T-helper 2 cell (primary cell): ENCODE data around the gene SMIM44.

Experiments used
- DNase-seq, 5 experiments: peaks; one replicate each; pipeline versions ENCODE4 v3.0.0 to v3.0.0-alpha.2; 2012 to 2022

SMIM44 gene

GRCh38 chr19:3475449-3475848 is 7.8 kb downstream of the SMIM44 start:
- DNase-seq = no peak

DNA sequence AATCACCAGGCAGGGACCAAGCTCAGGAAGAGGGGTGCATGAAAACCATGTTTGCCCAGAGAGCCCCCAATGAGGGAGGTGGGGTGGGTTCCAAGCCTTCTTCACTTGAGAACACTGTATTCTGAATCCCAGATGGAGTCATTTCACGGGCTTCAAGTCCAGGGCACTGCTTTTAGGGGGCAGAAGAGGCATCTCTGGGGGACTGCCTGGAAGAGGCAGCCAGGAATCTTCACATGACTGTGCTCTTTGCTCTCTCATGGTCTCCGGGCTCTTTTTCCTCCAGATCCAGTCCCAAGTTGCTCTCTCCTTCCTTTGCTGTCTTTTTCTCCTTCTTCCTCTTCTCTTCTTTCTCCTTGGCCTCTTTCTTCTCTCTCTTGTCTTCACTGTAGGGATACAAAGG is 8.6 kb downstream of the SMIM44 start:
- DNase-seq = no peak

DNA sequence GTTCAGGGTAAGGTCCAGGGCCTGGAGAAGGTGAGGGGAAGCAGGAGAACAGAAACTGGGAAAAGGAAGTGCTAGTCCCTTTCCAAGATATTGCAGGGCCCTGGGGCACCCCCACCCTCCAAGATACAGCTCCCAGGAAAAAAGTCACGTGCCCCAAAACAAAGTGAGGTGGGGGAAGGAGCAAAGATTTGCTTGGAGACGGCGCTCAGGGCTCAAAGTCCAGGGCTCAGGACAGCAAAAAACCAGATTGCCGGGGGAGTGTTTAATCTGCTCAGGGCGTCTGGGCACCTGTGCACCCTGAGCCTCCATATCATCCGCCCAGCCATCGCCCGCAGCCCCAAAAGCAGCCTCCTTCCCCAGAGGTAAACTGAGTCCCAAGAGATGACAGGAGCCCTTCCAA is 9.2 kb downstream of the SMIM44 start:
- no peak for DNase-seq

GRCh38 chr19:3471954-3472655 is 11.1 kb downstream of the SMIM44 start:
- DNase-seq = peak in 3 of 5 experiments; percentile 18 to 22 (median 20)

DNA sequence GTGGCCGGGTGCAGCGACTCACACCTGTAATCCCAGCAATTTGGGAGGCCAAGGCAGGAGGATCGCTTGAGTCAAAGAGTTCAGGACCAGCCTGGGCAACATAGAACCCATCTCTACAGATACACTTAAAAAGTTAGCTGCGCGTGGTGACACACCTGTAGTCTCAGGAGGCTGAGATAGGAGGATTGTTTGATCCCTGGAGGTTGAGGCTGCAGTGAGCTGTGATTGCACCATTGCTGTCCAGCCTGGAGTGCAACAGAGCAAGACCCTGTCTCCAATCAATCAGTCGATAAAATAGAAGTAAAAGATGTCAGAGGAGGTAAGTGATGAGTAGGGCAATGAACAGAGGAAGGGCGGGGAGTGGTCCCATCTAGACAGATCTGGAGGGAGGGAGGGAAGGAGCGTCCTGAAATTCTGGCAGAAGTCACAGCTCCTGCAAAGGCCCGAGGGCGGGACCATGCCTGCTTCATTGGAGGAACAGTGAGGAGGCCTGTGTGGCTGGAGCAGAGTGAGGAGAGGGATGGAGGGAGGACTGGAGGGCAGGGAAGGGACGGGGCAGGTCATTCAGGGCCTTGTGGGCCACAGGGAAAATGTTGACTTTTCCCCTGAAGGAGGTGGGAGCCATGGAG is 12.6 kb downstream of the SMIM44 start:
- DNase-seq = no peak

DNA sequence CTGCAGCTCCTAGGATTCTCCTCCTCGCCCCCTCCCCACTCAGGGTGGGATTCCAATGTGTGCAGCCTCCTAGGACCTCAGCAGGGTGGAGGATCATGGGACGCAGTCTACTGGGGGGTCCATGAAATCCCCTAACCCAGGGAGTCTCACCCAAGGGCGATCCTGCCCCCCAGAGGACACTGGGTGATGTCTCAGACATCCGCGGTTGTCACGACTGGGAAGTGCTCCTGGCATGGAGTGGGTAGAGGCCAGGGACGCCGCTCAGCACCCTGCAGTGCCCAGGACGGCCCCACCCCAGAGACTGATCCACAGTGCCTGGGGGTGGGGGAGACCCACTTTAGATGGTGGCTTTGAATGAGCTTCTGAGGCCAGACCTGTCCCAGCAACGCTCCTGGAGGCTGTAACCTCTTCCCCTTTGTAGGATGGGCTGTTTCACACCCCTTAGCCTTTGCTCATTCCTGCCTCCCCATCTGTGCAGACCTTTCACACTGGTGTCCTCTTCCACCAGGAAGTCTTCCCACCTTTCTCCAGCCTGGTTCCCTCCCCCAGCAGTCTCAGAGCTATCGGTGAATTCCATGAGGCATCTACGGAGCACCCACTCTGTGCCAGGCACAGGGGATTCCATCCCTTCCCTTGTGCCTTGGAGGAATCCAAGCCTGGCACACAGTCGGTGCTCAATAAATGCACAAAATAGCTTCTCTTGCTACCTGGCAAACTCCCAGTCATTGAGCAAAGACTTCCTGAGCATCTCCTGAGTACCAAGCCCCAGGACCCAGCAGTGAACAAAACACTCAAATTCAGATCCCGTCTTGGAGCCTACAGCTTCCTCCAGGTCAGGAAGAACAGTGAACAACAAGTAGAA is 13.4 kb downstream of the SMIM44 start:
- no peak for DNase-seq

GRCh38 chr19:3468211-3468610 is 15.0 kb downstream of the SMIM44 start:
- no peak for DNase-seq

- DNase-seq = no peak
Observed at GRCh38 chr19:3467437-3468198, 15.6 kb downstream of the SMIM44 start.

DNA sequence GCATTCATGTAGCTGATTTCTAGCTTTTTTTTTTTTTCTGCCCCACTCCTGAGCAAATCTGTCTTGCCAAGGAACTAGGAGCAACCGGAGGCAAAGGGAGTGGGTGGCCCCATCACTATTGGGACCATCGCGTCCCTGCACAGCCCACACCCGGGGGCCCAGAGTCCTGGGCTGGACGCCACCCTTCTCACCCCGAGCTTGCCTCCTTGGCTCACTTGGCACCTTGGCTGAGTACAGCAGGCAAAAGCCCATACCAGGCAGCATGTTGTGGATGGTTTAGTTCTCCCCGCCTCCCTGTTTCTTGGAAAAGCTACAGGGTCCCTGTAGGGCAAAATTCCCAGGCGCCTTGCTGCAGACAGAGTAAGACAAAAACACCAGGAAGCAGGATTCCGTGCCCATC is 16.6 kb downstream of the SMIM44 start:
- DNase-seq = no peak

- no peak for DNase-seq
Observed at GRCh38 chr19:3465552-3465951, 17.7 kb downstream of the SMIM44 start.

- no peak for DNase-seq
Observed at GRCh38 chr19:3464587-3465235, 18.5 kb downstream of the SMIM44 start.

DNA sequence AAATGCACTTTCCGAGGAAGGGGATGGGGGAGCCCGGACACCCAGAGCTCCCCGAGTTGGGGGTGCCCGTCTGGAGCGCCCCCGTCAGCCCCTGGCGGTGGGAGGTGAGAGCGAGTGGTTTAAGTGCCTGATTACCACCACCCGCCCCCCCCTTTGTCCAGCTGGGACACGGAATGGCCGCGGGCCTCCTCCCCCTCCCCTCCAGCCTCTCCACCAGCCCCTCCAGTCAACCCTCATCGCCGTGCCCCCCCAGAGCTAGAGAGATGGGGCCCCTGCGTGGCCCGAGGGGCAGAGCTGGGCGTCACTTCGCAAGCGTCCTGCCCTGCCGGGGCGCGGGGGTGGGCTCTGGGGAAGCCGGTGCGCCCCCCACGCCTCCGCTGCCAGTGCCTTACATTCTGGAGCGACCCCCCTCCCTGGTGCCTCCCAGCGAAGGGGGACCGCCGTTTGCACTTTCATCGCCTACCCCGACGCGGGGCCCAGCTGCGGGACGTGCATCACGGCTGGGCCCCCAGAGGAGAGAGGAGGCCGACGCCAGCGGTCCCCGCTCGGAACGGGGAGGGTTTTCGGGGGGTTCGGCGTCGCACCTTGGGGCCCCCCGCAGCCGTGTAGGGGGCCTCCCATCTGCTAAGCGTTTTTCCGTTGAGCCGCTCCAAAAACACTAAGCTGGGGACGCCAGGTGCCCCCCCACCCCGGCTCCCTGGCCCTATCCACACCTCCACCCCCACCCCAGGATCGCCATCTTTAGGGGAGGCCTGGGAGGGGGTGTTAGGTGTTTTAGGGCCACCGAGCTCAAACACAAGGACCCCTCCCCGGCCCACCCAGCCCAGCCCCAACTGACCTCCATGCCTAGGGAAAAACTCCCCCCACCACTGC is 19.3 kb downstream of the SMIM44 start:
- no peak for DNase-seq

DNA sequence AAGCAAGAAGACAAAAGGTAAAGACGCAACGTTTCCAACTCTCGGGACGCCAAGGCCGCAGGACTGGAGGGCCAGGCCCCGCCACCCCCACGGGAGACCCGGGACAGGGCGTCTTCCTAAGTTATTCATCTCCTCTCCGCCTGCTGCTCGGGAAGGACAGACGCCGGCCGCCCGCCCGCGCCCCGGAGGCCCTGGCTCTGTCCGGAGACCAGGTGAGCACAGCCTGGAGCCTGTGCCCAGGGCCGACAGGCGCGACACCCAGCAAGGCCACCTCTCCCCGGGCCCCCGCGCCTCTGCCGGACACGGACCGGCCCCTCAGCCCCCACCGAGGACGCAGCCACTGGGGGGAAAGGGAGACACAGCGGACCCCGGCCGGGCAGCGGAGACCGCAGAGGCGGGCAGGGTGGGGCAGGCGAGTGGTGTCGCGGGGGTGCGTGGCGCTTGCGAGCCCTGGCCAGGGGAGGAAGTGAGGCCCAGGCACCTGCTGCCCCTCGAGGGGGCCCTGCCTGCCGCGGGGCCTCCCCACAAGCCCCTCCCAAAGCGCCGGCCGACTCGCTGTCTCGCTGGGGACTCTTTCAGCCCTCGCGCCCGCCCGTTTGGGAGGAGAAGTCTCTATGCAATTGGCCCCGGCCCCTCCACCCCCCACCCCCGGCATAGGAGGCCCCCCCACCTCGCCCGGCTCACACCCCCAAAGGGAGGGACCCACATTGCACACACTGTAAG is 20.1 kb downstream of the SMIM44 start:
- no peak for DNase-seq

DNA sequence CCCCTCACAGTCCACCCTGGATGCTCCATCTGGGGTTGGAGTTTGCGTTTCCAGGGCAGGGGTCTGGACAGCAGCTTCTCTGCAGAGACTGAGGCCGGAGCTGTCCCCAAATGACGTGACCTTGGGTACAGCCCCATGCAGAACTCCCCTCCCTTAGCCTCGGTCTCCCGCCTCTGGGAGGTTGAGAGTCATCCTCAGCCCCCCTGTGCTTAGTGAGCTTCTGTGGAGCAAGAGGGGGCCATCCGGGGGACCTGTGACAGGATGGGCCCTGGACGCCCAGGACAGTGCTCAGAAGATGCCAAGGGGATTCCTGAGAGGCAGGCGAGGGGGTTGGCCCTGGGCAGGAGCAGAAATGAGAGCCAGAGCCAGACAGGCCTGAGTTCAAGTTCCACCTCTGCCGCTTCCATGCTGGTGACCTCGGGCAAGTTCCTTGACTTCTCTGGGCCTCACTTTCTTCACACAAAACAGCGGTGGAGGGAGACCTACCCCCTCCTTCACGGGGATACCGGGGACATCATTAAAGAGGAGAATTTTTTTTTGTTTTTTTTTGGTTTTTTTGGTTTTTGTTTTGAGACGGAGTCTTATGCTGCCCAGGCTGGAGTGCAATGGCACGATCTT is 23.2 kb downstream of the SMIM44 start:
- DNase-seq = no peak

DNA sequence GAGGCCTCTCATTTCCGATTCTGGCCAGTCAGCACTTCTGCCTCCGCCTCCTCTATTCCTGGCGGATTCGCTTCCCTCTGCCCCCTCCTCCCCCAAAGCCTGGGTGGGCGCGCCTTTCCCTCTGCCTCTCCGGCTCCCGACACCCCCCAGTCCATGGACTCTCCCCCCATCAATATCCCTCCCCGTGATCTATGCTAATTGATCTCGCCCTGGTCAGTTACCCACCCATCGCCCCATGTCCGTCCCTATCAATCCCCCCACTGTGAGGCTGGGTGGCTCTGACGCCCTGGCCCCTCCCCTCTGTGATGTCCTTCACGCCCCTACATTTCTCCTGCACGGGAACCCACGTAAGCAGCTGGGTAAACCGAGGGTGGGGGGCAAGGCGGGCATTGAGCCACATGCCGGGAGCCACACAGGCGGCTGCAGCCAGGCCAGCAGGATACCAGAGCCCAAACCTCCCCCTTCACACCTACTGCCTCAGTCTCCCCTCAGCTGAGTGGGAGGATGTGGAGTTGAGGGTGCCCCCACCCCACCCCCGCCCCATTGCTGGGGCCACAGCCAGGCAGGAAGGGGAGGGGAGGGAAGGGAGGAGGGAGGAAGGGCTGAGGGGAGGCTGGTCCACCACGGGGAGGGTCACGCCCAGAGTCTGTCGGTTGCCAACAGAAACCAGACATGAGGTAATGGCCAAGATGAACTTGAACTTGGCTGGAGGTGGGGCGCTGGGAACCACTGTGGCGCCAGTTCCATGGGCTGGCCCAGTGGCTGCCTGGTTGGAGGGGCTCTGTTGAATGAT is 24.0 kb downstream of the SMIM44 start:
- peak in 1 of 5 experiments; percentile 14 for DNase-seq

GRCh38 chr19:3458229-3459088 is 24.8 kb downstream of the SMIM44 start:
- no peak for DNase-seq

GRCh38 chr19:3457528-3458228 is 25.6 kb downstream of the SMIM44 start:
- no peak for DNase-seq
